ENCODE measurements around the gene RAB33A.

DNA sequence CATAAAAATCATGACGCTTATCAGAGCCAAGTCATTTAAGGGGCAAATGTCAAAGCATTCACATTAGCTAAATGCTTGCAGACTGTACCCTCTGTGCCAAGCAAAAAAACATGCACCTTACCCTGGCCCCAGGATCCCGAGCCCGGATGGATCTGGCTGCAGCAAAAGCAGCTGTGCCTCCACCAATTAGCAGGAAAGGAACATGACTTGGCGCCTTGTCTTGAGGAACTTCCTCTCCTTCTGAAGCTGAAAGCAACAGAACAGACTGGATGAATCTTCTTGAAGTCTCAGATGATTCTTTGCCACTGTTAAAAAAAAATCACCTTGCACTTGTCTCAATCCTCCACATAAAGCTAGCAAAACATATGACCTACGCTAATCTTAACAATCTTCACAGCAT, 24.1 kb upstream of the RAB33A start:
- TF ChIP-seq, protein P1, sequence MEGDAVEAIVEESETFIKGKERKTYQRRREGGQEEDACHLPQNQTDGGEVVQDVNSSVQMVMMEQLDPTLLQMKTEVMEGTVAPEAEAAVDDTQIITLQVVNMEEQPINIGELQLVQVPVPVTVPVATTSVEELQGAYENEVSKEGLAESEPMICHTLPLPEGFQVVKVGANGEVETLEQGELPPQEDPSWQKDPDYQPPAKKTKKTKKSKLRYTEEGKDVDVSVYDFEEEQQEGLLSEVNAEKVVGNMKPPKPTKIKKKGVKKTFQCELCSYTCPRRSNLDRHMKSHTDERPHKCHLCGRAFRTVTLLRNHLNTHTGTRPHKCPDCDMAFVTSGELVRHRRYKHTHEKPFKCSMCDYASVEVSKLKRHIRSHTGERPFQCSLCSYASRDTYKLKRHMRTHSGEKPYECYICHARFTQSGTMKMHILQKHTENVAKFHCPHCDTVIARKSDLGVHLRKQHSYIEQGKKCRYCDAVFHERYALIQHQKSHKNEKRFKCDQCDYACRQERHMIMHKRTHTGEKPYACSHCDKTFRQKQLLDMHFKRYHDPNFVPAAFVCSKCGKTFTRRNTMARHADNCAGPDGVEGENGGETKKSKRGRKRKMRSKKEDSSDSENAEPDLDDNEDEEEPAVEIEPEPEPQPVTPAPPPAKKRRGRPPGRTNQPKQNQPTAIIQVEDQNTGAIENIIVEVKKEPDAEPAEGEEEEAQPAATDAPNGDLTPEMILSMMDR (IDR thresholded peaks at IDR 0.05; ENCODE audit: insufficient read depth, low read length), result no peak
- no peak for TF ChIP-seq GABPA (IDR thresholded peaks at IDR 0.05; ENCODE audit: low read depth)
- TF ChIP-seq POLR2AphosphoS5 (IDR thresholded peaks at IDR 0.05; ENCODE audit: low read depth), result no peak
- TF ChIP-seq, protein P2, sequence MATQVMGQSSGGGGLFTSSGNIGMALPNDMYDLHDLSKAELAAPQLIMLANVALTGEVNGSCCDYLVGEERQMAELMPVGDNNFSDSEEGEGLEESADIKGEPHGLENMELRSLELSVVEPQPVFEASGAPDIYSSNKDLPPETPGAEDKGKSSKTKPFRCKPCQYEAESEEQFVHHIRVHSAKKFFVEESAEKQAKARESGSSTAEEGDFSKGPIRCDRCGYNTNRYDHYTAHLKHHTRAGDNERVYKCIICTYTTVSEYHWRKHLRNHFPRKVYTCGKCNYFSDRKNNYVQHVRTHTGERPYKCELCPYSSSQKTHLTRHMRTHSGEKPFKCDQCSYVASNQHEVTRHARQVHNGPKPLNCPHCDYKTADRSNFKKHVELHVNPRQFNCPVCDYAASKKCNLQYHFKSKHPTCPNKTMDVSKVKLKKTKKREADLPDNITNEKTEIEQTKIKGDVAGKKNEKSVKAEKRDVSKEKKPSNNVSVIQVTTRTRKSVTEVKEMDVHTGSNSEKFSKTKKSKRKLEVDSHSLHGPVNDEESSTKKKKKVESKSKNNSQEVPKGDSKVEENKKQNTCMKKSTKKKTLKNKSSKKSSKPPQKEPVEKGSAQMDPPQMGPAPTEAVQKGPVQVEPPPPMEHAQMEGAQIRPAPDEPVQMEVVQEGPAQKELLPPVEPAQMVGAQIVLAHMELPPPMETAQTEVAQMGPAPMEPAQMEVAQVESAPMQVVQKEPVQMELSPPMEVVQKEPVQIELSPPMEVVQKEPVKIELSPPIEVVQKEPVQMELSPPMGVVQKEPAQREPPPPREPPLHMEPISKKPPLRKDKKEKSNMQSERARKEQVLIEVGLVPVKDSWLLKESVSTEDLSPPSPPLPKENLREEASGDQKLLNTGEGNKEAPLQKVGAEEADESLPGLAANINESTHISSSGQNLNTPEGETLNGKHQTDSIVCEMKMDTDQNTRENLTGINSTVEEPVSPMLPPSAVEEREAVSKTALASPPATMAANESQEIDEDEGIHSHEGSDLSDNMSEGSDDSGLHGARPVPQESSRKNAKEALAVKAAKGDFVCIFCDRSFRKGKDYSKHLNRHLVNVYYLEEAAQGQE (IDR thresholded peaks at IDR 0.05; ENCODE audit: insufficient replicate concordance, low read depth), result no peak
- peak; percentile 52; the same call in 1 of the 2 replicates for TF ChIP-seq SPI1 (IDR thresholded peaks at IDR 0.05; ENCODE audit: borderline replicate concordance, low read depth)

All from HL-60 (cell line).